Activated T-cell treated with anti-CD3 and anti-CD28 coated beads, Interleukin-2, amount 50 U/mL, for 4 hours (primary cell): ENCODE data around the gene CSF1. TPM values are rescaled to one million over a fixed set of nuclear protein-coding genes. Genes with fewer than 3 reads are reported as not detected.
"Not testable (repeated sequence)": the region's sequence is repeated elsewhere in the genome, so short reads cannot be mapped to it uniquely, and the experiment has no call there.

Experiments used
- ATAC-seq, 2 donors: fragments of 200-7000 bp; cut with Tn5 transposase; one replicate each; pipeline ENCODE4 v1.10.0; 2021
- DNase-seq: peaks from one replicate; pipeline ENCODE4 v3.0.0-alpha.2; 2020
- H3K27me3 Mint-ChIP-seq: one replicate; pipeline ENCODE4 v1.8.0; 2021; ENCODE audit warnings: low read depth, mixed read lengths
- H3K36me3 Mint-ChIP-seq: one replicate; pipeline ENCODE4 v1.8.0; 2022; ENCODE audit warnings: mixed read lengths; ENCODE audit not compliant: insufficient read depth
- H3K4me1 Mint-ChIP-seq: one replicate; pipeline ENCODE4 v1.8.0; 2021; ENCODE audit warnings: low read depth, mixed read lengths
- H3K4me3 Mint-ChIP-seq: one replicate; pipeline ENCODE4 v1.8.0; 2021; ENCODE audit warnings: mild to moderate bottlenecking, moderate library complexity, mixed read lengths
- H3K9me3 Mint-ChIP-seq: one replicate; pipeline ENCODE4 v1.8.0; 2021; ENCODE audit warnings: mixed read lengths
- total RNA-seq, 3 donors: library from RNA; stranded (reverse); gene quantifications; one replicate each; pipeline ENCODE4 v1.2.1, GENCODE V29; 2021

CSF1 gene, protein sequence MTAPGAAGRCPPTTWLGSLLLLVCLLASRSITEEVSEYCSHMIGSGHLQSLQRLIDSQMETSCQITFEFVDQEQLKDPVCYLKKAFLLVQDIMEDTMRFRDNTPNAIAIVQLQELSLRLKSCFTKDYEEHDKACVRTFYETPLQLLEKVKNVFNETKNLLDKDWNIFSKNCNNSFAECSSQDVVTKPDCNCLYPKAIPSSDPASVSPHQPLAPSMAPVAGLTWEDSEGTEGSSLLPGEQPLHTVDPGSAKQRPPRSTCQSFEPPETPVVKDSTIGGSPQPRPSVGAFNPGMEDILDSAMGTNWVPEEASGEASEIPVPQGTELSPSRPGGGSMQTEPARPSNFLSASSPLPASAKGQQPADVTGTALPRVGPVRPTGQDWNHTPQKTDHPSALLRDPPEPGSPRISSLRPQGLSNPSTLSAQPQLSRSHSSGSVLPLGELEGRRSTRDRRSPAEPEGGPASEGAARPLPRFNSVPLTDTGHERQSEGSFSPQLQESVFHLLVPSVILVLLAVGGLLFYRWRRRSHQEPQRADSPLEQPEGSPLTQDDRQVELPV
- 10 to 100 TPM; 76.2 to 81.9 (median 77.8) TPM for total RNA-seq

DNA sequence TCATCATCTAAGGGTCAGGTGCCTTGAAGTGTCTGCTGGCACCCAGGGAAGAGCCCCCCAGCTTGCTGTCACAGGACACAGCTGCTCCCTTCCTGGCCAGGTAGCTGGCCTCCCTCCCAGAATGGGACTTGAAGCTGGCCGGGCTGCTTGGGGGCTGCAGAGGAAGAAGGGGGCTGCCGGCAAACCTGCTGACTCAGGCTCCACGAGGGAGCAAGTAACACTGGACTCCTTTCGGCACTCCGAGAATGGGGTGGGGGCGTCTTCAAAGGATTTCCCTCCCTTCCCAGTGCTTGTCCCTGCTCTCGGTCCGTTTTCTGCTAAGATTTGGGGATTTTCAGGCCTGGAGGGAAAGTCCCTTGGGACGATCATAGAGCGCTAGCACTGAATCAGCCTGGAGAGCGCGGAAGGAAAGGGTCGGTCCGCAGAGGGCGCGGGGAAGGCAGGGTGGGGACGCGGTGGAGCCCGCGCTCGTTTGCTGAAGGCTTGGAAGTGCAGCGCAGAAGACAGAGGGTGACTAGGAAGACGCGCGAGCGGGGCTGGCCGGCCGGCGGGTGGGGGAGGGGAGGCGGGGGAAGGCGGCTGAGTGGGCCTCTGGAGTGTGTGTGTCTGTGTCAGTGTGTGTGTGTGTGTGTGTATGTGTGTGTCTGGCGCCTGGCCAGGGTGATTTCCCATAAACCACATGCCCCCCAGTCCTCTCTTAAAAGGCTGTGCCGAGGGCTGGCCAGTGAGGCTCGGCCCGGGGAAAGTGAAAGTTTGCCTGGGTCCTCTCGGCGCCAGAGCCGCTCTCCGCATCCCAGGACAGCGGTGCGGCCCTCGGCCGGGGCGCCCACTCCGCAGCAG lies at the start of gene CSF1:
TSS of gene CSF1 (plus strand) at position 727 of the 840 bp plus-strand sequence. CDS start 175 bp downstream, outside the sequence.
- Mint-ChIP-seq H3K9me3 (no peaks in the 10 kb centered on the region), H3K4me1 (peaks cover 67% of the 10 kb centered on the region), H3K27me3 (peaks cover 5% of the 10 kb centered on the region), H3K36me3 (peaks cover 15% of the 10 kb centered on the region), H3K4me3 (peak within 1 kb of the TSS; percentile 94)
- ATAC-seq (peak; percentile 53 to 58), DNase-seq (peak; percentile 71)

DNA sequence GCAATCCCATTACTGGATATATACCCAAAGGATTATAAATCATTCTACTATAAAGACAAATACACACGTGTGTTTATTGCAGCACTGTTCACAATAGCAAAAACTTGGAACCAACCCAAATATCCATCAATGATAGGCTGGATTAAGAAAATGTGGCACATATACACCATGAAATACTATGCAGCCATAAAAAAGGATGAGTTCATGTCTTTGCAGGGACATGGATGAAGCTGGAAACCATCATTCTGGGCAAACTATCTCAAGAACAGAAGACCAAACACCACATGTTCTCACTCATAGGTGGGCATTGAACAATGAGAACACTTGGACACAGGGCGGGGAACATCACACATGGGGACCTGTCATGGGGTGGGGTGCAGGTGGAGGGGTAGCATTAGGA lies 49.0 kb upstream of the CSF1 start:
- not testable (repeated sequence) for H3K4me3 Mint-ChIP-seq, H3K36me3 Mint-ChIP-seq, DNase-seq, H3K9me3 Mint-ChIP-seq, H3K4me1 Mint-ChIP-seq, H3K27me3 Mint-ChIP-seq, ATAC-seq

DNA sequence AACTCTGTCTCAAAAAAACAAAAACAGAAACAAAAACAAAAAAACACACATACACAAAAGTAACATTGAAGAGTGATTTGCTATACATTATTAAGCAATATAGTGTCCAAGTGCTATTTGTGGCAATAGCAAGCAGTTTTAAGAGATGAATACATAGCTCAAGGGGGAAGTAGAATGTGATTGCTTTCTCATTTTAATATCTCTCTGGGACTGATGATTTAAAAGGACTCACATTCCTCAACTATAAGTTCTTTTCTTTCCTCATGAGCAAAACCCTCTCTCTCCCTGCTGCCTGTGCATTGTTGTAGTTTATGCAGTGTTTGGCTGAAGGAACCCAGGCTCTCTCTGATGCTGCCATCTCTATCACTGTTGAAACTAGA lies 47.0 kb upstream of the CSF1 start:
- Mint-ChIP-seq H3K4me1 (peaks cover 5% of the 10 kb centered on the region), H3K36me3 (no peaks in the 10 kb centered on the region), H3K4me3 (no peak overlapping the region), H3K9me3 (no peaks in the 10 kb centered on the region), H3K27me3 (no peaks in the 10 kb centered on the region)
- DNase-seq (no peak), ATAC-seq (no peak)

DNA sequence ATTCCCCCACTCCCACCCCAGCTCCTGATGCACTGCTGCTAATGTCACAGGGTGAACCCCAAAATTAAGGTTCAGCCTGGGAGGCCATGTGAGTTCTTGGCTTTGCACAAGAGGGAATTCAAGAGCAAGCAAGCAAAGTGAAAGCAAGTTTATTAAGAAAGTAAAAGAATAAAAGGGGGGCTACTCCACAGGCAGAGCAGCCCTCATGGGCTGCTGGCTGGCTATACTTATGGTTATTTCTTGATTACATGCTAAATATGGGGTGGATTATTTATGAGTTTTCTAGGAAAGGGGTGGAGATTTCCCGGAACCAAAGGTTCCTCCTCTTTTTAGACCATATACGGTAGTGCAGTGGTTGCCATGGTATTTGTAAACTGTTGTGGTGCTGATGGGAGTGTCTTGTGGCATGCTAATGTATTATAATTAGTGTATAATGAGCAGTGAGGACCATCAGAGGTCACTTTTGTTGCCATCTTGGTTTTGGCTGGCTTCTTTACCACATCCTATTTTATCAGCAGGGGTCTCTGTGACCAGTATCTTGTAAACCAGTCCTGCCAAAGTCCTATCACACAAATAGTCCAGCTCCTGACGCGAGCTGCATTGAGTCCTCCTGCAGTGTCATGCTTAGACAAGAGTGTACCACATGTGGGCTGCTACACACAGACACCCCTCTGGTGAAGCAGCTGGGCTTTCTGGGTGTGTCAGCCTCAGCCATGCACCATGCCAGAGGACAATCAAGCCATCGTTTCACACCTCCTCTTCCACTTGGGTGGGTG lies 46.4 kb upstream of the CSF1 start:
- H3K9me3 Mint-ChIP-seq = no peaks in the 10 kb centered on the region
- ATAC-seq (peak in 1 of 2 donors; percentile 18), DNase-seq (no peak)
- H3K4me1 Mint-ChIP-seq = peaks cover 5% of the 10 kb centered on the region
- H3K4me3 Mint-ChIP-seq = no peak overlapping the region
- H3K27me3 Mint-ChIP-seq = no peaks in the 10 kb centered on the region
- no peaks in the 10 kb centered on the region for H3K36me3 Mint-ChIP-seq

DNA sequence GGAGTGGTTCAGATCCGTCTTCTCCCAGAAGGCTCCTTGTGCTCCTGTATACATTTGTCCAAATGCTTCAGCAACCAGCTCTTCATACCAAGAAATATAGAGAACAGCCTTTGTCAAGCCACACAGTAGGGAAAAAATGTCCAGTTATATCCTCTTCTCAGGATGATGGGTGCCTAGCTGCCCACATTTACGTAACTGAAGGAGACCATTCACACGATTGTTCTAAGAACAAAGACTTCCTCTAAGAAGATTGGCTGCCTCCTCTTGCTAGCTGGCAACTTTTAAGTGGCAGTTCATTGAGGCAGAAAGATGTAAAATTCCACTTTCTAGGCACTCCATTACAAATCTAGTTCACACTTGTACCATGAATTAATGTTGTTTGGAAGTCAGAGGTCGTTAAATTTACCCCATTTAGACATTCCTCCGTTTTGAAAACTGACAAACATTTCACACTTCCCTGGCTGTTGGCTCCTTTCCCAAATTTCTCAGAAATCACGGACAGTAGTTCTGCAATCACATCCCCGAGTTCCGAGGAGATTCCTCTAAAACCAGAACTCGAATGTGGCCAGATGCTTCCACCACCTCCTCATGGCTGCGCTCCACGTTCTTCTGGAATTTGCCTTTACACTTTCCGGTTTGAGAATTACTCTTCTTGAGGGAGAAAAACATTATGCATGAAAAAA lies 45.6 kb upstream of the CSF1 start:
- Mint-ChIP-seq H3K4me1 (peaks cover 5% of the 10 kb centered on the region), H3K4me3 (no peak overlapping the region), H3K9me3 (no peaks in the 10 kb centered on the region), H3K27me3 (no peaks in the 10 kb centered on the region), H3K36me3 (no peaks in the 10 kb centered on the region)
- no peak for DNase-seq
- ATAC-seq = no peak

DNA sequence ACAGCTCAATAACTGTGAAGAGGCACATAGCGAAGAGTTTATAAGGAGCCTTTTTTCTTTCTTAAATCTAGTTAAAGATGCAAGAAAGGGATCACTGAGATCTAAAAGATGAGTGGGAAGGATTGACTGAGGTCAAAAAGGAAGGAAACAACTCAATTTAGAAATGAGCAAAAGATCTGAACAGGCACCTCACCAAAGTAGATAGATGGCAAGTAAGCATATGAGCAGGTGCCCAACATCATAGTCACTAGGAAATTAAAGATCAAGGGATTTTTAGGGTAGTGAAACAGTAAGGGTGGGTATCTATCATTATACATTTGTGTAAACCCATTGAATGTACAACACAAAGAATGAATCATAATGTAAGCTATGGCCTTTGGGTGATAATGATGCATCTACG lies 44.6 kb upstream of the CSF1 start:
- DNase-seq = no peak
- Mint-ChIP-seq H3K4me1 (peaks cover 5% of the 10 kb centered on the region), H3K9me3 (no peaks in the 10 kb centered on the region), H3K27me3 (no peaks in the 10 kb centered on the region), H3K36me3 (no peaks in the 10 kb centered on the region), H3K4me3 (no peak overlapping the region)
- ATAC-seq = no peak

DNA sequence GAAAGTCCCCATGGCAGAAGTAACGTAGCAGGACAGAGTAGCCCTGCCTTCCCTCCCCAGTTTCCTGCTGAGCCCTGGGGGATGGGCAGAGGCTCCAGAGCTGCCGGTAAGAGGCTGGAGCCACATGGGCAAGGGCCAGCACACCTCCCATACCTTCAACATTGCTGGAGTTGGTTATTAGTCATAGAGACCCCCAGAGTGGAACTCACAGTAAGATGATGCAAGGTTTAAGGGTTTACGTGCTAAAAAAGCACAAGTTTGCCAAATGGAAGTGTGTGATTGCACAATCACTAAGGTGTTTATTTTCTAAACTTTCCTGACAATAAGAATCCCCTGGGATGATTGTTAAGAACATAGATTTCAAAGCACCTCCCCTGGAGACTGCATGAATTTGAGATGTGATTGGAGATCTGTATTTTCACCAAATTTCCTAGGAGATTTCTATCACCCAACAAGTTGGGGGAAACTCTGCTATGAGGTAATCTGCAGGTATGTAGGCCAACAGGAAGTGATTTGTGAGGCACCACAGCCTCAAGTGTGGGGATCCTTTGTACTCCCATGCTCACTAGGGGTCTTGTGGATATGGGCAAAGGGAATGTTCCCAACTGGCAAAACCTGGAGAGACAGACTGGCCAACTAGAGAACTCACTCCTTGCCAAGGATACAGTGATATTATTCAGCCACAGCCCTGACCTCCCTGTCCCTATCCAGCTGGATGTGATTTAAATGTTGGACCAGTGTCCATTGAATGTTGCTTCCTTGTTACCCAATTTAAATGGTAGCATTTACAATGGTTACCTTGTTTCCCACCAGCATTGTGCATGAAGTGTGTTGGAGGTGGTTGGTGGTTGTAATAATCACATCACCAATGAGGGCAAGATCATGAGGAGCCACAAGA lies 37.1 kb upstream of the CSF1 start:
- Mint-ChIP-seq H3K4me3 (no peak overlapping the region), H3K36me3 (no peaks in the 10 kb centered on the region), H3K27me3 (peaks cover 2% of the 10 kb centered on the region), H3K4me1 (peaks cover 19% of the 10 kb centered on the region), H3K9me3 (no peaks in the 10 kb centered on the region)
- no peak for DNase-seq
- no peak for ATAC-seq

DNA sequence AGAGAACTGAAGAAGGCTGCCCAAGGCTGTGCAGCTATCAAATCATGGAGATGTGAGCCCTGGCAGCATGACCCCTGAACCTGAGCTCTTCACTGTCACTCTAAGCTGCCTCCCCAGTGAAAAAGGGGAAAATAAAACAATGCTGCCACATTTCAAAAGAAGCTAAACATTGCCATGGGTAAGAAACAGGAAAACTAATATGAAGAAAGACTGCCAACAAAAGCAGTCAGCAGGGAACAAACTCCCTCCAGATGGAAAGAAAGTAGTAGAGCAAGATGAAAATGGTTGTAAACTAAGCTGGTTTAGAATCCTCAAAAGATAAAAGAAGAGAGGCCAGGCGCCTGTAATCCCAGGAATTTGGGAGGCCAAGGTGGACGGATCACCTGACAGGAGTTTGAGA lies 36.2 kb upstream of the CSF1 start:
- Mint-ChIP-seq H3K27me3 (peaks cover 2% of the 10 kb centered on the region), H3K36me3 (no peaks in the 10 kb centered on the region), H3K4me1 (peaks cover 19% of the 10 kb centered on the region), H3K9me3 (no peaks in the 10 kb centered on the region), H3K4me3 (no peak overlapping the region)
- ATAC-seq (no peak), DNase-seq (no peak)

DNA sequence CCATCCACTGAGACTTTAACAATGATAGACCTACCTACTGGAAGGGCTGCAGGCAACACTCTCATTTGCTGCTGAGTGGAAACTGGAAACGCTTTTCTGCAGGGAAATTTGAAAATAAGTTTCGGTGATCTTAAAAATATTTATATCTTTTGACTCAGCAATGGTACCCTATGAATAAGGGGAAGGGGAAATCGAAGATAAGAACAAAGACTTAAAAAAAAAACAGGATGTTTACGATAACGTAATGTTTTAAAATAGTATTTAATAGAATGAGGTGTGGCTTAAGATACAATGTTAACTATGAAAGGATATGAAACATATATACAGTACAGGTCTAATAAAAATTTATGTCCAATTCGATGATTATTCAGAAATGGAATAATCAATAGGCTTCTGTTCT lies 34.8 kb upstream of the CSF1 start:
- peaks cover 2% of the 10 kb centered on the region for H3K27me3 Mint-ChIP-seq
- H3K4me1 Mint-ChIP-seq = peaks cover 19% of the 10 kb centered on the region
- no peak overlapping the region for H3K4me3 Mint-ChIP-seq
- no peak for ATAC-seq
- DNase-seq = no peak
- H3K9me3 Mint-ChIP-seq = no peaks in the 10 kb centered on the region
- H3K36me3 Mint-ChIP-seq = no peaks in the 10 kb centered on the region

DNA sequence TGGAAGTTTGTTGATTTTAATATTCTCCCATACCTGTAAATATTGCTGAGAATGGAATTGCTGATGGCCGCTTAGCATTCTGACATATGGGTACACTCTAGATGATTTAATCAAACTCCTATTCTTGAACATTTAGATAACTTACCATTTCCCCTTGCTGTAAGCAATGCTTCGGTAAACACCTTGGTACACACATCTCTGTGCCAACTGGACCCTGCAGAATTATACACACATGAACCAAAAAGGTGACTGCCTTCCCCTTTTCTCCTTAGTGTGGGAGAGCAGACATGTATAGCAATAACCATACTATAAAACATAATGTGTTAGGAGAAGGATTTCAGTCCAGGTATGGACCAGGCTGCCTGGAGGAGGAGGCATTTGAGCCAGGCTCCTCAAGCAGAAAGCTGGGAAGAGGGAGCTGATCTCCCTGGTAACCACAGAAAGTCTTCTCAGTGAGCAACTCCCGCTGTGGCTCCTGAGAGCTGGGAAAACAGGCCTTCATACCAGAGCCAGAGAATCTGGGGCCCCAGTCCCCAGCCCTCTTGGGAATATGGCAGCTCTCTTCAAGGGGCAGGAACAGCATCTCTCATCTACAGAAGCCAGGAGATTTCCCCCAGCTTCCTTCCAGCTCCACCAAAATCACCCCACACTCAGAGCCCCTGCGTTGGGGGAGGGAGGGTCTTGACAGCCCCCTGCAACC lies 33.9 kb upstream of the CSF1 start:
- no peak for ATAC-seq
- Mint-ChIP-seq H3K36me3 (no peaks in the 10 kb centered on the region), H3K4me3 (no peak overlapping the region), H3K27me3 (peaks cover 2% of the 10 kb centered on the region), H3K9me3 (no peaks in the 10 kb centered on the region), H3K4me1 (peaks cover 19% of the 10 kb centered on the region)
- DNase-seq = no peak

DNA sequence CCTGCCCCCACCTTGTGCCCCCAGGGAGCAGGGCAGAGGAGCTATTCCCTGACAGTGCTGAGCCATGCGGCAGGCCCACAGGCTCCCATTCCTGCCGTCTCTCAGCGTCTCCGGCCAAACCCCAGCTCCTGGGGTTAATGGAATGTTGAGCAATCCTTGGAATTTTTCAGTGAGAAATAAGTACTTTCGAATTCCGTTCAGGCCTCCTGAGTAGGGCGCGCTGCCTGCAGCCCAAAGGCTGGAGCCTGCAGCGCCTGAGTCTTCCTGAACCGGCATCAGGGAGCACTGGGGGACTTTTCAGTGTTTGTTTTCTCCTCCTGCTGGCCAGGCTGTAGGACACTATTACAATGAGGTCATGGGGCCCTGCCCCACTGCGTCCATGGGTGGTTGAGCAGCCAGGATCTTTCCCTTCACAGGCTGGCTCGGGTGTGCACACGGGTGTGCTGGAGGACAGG lies 33.3 kb upstream of the CSF1 start:
- no peaks in the 10 kb centered on the region for H3K9me3 Mint-ChIP-seq
- peaks cover 19% of the 10 kb centered on the region for H3K4me1 Mint-ChIP-seq
- H3K36me3 Mint-ChIP-seq = no peaks in the 10 kb centered on the region
- peaks cover 2% of the 10 kb centered on the region for H3K27me3 Mint-ChIP-seq
- no peak overlapping the region for H3K4me3 Mint-ChIP-seq
- DNase-seq = no peak
- no peak for ATAC-seq

DNA sequence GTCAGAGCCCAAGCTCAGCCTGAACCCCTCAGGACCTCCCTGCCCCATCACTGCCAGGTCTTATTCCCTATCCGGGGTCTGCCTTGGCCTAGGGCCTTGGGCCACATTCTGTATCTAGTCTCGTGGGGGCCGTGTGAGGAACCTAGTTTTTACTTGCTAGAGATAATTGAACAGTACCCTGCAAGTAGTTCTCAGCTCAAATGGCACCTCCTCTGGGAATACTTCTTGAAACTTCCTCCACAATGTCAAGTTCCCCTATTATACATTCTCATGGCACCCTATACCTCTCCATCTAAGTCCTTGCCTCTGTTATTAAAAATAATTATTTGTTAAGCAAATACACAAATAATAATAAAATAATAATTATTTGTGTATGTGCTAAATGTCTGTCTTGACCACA lies 32.9 kb upstream of the CSF1 start:
- no peaks in the 10 kb centered on the region for H3K36me3 Mint-ChIP-seq
- ATAC-seq (no peak), DNase-seq (no peak)
- no peak overlapping the region for H3K4me3 Mint-ChIP-seq
- peaks cover 18% of the 10 kb centered on the region for H3K4me1 Mint-ChIP-seq
- H3K9me3 Mint-ChIP-seq = no peaks in the 10 kb centered on the region
- peaks cover 2% of the 10 kb centered on the region for H3K27me3 Mint-ChIP-seq
